ENCODE measurements around the gene PSMC3.

- TF ChIP-seq SREBF2 (CRISPR knock-in tag; IDR thresholded peaks at IDR 0.05) (no peak), UBTF (IDR thresholded peaks at IDR 0.05; ENCODE audit: borderline replicate concordance in 1 of 2, low read depth in 2 of 2, low read length in 2 of 2) (no peak), ZNF263 (CRISPR knock-in tag; IDR thresholded peaks at IDR 0.05; ENCODE audit: borderline replicate concordance) (no peak)
Measured at GRCh38 chr11:47436726-47437125, 10.5 kb upstream of the PSMC3 start.
